Measurements from ENCODE around the gene TSSC4.

Gene TSSC4

DNA sequence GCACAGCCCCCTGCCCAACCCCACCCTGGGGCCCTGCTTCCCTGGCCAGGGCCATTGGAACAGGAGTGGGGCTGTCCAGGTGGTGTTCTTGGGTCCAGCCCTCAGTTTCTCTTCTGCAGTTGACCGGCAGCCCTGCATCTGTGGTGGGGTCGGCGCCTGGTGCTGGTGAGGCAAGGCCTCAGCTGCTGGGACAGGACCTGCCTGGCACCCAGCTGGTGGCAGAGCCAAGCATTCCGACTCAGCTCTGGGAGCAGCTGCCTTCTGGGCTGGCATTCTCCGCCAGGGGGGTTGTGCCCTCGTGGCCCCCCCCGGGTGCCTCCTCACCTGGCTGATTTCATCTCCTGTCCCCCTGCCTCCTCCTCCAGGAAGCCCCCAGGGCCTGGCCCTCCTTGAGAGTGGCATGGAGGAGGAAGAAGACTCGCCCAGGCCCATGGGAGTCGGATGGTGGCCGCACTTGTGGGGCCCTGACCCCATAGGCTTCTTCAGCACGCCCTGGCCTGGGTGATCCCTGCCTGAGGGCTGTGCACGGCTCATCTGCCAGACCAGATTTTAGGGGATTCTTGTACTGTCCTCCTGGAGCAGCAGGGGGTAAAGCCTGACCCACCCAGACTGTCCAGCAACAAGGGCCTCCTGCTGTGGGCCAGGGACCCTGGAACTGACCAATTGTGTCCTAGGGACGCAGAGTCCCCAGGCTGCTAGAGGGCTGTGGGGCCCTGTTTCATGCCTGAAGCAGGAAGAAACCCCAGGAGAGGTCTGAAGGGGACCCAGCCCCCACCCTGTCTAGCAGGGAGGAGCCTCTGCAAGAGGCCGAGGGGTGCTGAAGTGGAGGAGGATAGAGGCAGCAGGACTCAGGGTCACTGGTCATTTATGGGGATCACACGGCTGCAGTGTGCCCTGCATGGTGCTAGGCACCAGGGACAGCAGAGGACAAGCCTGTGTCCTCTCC lies 11.8 kb upstream of the TSSC4 start:
- Mint-ChIP-seq H3K9me3 (no peaks in the 10 kb centered on the region), H3K4me3 (no peak overlapping the region), H3K4me1 (peaks cover 50% of the 10 kb centered on the region), H3K27me3 (no peaks in the 10 kb centered on the region), H3K36me3 (ENCODE audit: low read depth) (peaks cover 2% of the 10 kb centered on the region), H3K27ac (no peak overlapping the region)
- no peak for ATAC-seq
- DNase-seq, result no peak

DNA sequence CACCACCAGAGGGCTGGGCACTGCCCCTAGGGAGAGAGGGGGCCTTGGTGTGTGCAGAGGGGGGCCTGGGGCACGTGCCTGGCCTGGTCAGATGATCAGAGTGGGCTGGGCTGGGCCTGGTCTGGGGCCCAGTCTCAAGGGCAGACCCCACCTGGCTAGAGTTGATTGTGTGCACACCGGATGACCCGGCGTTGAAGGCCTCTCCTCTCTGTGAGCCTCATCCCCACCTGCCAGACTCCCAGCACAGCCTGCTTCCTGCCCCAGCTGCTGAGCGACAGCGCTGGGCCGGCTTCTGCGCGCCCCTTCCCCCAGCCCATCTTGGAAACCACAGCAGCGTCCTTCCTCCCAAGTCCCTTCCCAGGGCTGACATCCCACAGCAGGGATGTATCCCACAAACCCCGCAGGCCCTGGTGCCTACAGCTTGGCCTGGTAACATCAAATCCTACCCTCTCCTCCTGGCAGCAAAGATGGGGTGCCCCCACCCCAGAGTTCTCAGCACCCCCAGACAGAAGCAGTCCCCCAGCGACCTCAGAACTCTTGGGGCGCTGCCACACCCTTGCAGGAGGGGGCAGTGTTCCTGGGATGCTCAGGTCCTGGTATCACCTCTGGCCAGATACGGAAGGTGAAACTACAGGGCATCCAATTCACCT lies 11.0 kb upstream of the TSSC4 start:
- Mint-ChIP-seq H3K4me3 (no peak overlapping the region), H3K9me3 (no peaks in the 10 kb centered on the region), H3K27ac (peak overlapping the region; percentile 11), H3K4me1 (peaks cover 47% of the 10 kb centered on the region), H3K36me3 (ENCODE audit: low read depth) (peaks cover 2% of the 10 kb centered on the region), H3K27me3 (no peaks in the 10 kb centered on the region)
- DNase-seq, result no peak
- ATAC-seq, result no peak

DNA sequence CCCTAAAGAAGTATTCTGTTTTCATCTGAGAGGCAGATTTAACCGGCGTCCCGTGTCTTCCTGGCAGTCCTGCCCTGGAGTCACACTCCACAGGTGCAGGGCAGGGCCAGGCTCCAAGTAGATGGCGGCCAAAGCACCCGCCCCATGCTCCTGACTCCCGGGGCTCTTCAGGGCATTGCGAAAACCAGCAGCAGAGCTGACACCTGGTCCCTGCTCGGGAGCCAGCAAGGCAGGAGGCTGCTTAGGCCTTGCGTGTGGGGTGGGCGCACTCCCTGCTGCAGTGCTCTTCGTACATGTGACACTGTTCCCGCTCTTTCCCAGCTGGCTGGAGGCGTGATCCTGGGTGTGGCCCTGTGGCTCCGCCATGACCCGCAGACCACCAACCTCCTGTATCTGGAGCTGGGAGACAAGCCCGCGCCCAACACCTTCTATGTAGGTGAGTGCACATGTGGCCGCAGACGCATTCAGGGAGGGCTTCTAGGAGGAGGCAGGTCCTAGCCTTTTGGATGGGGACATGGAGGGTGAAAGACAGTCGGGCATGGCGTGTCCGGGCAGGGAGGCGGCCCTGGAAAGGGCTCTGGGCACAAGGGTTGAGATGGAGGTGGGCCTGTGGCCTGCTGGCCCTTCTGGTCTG lies 10.3 kb upstream of the TSSC4 start:
- Mint-ChIP-seq H3K36me3 (ENCODE audit: low read depth) (peaks cover 2% of the 10 kb centered on the region), H3K4me1 (peaks cover 40% of the 10 kb centered on the region), H3K4me3 (no peak overlapping the region)

DNA sequence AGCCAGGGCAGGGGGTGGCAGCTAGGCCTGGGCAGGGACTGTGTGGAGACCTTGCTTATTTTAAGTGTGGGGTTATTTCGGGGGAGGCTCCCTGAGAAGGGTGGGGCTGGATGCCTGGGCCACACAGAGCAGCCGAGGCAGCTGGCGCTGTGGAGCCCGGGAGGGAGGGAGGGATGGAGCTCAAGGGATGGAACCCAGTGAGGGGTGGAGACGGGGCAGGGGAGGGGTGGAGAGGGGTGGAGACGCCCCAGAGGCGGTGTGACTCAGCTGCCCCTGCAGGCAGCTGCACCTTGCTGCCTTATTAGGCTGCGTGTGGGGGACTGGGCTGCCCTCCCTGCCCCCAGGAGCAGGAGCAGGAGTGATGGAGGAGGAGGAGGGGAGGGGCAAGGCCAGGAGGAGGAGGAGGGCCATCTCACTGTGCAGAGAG lies 9.8 kb upstream of the TSSC4 start:
- DNase-seq (no peak), ATAC-seq (no peak)
- Mint-ChIP-seq H3K36me3 (ENCODE audit: low read depth) (peaks cover 2% of the 10 kb centered on the region), H3K27ac (no peak overlapping the region), H3K9me3 (no peaks in the 10 kb centered on the region), H3K4me3 (no peak overlapping the region), H3K4me1 (peaks cover 36% of the 10 kb centered on the region), H3K27me3 (no peaks in the 10 kb centered on the region)

More for the DNA sequence above, 10.3 kb upstream of the TSSC4 start:
- Mint-ChIP-seq H3K27ac (no peak overlapping the region), H3K27me3 (no peaks in the 10 kb centered on the region), H3K9me3 (no peaks in the 10 kb centered on the region)
- no peak for ATAC-seq
- no peak for DNase-seq

DNA sequence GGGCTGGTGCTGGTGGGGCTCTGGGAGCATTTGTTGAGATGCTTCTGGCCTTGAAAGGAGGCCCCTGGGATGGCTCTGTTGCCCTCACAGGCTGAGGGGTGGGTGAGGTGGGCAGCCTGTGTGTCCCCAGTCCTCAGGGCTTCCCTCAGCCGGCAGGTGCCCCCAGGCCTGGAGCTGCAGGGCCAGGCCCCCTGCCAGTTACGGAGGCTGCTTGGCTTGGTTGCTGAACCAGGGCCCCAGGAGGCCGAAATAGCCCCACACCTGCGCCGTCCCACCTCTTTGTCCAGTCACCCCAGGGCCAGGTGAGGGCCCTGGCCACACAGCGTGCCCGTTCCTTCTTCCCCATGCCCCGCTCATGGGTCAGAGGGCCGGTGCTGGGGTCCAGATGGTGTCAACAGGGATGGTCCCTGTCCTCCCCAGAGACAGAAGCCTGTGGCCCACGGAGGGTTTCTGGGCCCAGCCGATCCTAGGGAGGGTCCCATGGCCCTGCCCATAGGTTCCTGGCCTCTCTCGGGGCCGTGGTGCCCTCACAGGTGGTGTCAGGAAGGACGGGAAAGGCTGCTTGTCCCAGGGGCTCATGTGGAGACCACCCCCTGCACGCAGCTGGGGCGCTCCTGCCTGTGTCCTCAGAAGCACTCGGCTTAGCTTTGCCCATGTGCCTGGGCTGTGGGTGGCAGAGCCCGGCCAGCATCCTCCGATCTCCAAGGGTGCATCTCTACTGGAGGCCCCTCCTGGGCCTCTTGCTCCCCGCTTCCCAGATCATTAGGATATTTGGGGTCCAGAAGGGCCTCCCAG lies 9.2 kb upstream of the TSSC4 start:
- DNase-seq (no peak), ATAC-seq (no peak)
- Mint-ChIP-seq H3K27ac (no peak overlapping the region), H3K9me3 (no peaks in the 10 kb centered on the region), H3K27me3 (no peaks in the 10 kb centered on the region), H3K4me3 (no peak overlapping the region), H3K36me3 (ENCODE audit: low read depth) (peaks cover 2% of the 10 kb centered on the region), H3K4me1 (peaks cover 29% of the 10 kb centered on the region)

DNA sequence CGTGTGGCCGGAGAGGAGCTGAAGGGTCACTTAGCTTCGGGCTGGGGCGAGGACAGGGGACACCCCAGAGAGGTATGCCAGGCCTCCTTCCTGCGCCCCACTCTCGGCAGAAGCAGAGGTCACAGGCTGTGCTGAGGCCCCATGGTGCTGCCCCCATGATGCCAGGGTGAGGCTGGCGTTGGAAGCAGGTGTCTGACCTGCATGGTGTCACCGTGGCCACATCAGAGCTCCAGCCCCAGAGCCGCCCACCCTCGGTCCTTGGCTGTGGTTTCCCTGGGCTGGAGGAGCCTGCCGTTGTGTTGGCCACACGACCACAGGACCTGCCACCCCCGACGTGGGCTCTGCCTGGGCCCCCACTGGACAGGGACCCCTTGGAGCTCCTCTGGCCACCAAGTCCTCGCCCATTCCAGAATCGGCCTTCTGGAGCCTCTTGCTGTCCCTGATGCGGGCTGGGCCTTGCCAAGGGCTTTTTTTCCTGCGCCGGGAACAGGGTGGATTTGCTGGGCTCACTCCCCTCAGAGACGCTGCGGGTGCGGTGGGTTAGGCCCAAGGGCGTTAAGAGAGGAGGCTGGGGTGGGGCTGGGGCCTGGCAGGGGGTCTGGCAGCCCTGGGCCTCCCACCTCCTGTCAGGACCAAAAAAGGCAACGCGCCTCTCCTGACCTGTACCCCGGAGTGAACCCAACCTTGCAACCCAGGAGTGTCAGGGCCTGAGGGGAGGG lies 8.2 kb upstream of the TSSC4 start:
- no peak for DNase-seq
- Mint-ChIP-seq H3K36me3 (ENCODE audit: low read depth) (peaks cover 7% of the 10 kb centered on the region), H3K4me3 (no peak overlapping the region), H3K9me3 (no peaks in the 10 kb centered on the region), H3K27ac (no peak overlapping the region), H3K27me3 (no peaks in the 10 kb centered on the region), H3K4me1 (peaks cover 22% of the 10 kb centered on the region)
- ATAC-seq, result no peak

DNA sequence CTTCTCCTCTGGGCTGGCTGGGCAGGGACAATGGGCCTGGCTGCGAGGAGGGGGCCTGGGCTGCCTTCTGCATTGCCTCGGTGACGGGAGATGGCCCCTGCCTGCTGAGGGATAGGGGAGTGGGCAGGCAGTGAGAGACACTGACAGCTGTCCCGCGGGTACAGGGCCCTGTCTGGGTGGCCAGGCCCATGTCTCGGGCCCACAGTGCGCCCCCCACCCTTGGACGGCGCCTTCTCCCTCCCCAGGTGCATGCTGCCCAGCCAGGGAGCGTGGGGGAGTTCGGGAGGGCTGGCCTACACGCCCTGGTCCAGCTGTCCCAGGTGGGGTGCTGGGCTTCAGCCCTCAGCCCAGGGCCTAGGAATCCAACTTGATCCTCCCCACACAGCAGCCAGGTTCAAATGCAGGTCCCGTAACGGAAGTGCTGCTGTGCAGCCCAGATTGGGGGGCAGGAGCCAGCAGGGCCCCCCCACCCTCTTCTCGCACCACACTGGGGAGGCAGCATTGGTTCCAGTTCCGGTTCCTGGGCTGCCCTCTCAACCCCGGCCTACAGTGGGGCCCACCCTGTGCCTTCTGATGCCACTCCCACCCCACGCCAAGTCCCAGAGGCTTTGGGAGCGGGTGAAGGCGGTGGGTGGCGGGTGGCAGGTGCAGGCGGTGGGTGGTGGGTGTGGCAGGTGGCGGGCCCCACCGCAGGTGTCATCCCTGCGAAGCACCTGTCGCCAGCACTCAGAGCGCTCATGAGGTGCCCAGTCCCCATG lies 7.3 kb upstream of the TSSC4 start:
- peaks cover 9% of the 10 kb centered on the region for H3K36me3 Mint-ChIP-seq (ENCODE audit: low read depth)
- ATAC-seq, result no peak
- H3K4me1 Mint-ChIP-seq, result peaks cover 17% of the 10 kb centered on the region
- no peak for DNase-seq
- no peak overlapping the region for H3K27ac Mint-ChIP-seq
- no peak overlapping the region for H3K4me3 Mint-ChIP-seq
- H3K9me3 Mint-ChIP-seq, result no peaks in the 10 kb centered on the region
- no peaks in the 10 kb centered on the region for H3K27me3 Mint-ChIP-seq

DNA sequence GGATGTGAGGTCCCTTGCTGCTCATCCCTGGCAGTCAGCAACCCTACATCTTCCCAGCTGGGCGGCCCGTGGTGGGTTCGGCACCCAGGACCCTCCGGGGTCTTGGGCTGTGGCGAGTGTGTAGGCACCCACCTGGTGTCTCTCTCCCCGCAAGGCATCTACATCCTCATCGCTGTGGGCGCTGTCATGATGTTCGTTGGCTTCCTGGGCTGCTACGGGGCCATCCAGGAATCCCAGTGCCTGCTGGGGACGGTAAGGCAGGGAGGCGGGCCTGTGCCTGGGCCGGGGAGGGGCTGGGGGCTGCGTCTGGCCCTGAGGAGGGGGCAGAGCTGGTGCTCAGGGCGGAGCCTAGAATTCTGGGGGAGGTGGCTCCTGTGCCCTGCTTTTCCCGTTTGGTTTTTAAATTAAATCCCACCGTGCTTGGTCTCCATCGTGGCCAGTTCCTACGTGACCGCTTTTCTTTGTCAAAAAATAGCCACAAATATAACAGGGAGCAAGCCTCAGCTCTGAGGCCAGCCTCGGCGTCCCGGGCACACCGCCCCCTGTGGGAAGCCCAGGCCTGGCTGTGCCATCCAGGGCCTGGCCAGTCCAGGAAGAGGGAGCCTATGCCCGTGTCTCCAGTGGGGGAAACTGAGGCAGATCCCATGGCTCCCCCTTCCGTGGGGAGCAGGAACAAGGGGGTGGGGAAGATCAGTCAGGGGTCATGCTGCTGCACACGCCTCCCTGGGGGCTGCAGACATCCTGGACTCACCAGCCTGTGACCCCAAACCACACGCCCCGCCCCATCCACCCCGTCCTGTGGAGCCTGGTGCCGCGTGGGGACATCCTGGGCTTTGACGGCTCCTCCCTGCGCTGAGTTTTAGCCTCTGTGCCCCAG lies 6.4 kb upstream of the TSSC4 start:
- H3K36me3 Mint-ChIP-seq (ENCODE audit: low read depth), result peaks cover 9% of the 10 kb centered on the region
- H3K27ac Mint-ChIP-seq, result no peak overlapping the region
- DNase-seq, result no peak
- H3K27me3 Mint-ChIP-seq, result no peaks in the 10 kb centered on the region
- ATAC-seq, result peak; percentile 16
- H3K4me1 Mint-ChIP-seq, result peaks cover 13% of the 10 kb centered on the region
- no peaks in the 10 kb centered on the region for H3K9me3 Mint-ChIP-seq
- H3K4me3 Mint-ChIP-seq, result no peak overlapping the region

DNA sequence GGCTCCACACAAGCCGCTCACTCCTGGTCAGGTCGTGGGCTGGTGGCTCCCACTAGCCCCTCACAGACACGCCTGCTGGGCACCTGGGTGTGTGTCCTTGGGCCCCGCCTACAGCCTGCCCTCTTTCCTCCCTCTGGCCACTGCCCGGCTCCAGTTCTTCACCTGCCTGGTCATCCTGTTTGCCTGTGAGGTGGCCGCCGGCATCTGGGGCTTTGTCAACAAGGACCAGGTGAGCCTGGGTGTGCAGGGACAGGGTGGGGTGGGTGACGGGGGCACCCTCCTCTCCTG lies 5.8 kb upstream of the TSSC4 start:
- Mint-ChIP-seq H3K36me3 (ENCODE audit: low read depth) (peaks cover 9% of the 10 kb centered on the region), H3K4me1 (peaks cover 11% of the 10 kb centered on the region), H3K9me3 (no peaks in the 10 kb centered on the region), H3K4me3 (no peak overlapping the region), H3K27ac (no peak overlapping the region), H3K27me3 (no peaks in the 10 kb centered on the region)
- DNase-seq (no peak), ATAC-seq (no peak)

DNA sequence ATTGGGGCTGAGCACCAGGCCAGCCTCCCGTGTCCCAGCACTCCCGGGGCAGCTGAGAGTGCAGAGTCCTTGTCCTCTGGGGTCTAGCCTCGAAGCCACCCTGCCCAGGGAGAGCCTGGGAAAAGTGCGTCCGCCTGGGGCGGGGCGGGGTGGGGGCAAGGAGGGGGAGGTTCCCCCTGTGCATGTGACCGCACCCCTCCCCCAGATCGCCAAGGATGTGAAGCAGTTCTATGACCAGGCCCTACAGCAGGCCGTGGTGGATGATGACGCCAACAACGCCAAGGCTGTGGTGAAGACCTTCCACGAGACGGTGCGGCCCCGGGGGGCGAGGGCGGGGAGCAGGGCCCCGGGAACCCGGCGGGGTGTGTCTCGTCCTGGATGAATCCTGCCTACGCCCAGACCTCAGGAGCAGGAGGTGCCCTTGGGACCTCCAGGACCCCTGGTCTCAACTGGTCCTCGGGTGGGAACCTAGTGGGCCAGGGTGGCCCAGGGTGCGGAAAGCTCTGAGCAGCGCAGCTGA lies 5.3 kb upstream of the TSSC4 start:
- DNase-seq (no peak), ATAC-seq (no peak)
- H3K9me3 Mint-ChIP-seq, result no peaks in the 10 kb centered on the region
- peaks cover 9% of the 10 kb centered on the region for H3K4me1 Mint-ChIP-seq
- H3K27ac Mint-ChIP-seq, result no peak overlapping the region
- H3K4me3 Mint-ChIP-seq, result no peak overlapping the region
- H3K36me3 Mint-ChIP-seq (ENCODE audit: low read depth), result peaks cover 9% of the 10 kb centered on the region
- H3K27me3 Mint-ChIP-seq, result no peaks in the 10 kb centered on the region

DNA sequence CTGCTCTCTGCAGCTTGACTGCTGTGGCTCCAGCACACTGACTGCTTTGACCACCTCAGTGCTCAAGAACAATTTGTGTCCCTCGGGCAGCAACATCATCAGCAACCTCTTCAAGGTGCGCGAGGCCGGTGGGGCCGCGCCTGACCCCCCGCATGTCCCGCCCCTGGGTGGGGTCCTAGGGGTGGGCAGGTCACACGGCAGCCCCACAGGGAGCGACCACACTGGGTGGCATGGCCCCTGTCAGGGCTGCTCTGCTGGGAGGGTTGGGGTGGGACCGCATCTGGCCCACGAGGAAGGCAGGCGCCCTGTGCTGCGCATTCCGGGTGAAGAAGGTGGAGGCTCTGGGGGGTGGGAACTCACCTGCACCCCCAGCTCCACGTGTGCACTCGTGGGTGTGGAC lies 4.7 kb upstream of the TSSC4 start:
- Mint-ChIP-seq H3K9me3 (no peaks in the 10 kb centered on the region), H3K4me3 (no peak overlapping the region), H3K4me1 (peaks cover 6% of the 10 kb centered on the region), H3K27me3 (no peaks in the 10 kb centered on the region), H3K27ac (no peak overlapping the region), H3K36me3 (ENCODE audit: low read depth) (peaks cover 9% of the 10 kb centered on the region)
- no peak for ATAC-seq
- no peak for DNase-seq

DNA sequence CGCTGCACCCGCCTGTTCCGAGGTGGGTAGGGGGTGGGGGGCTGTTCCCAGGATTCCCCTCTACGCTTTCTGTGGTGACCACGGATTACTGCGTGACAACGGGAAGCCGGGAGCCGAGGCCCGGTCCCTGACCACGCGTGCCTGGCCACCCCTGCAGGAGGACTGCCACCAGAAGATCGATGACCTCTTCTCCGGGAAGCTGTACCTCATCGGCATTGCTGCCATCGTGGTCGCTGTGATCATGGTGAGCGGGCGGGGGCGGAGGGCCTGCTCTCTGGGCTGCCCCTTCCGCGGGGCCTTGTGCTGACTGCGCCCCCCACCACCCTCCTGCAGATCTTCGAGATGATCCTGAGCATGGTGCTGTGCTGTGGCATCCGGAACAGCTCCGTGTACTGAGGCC lies 4.1 kb upstream of the TSSC4 start:
- Mint-ChIP-seq H3K27ac (no peak overlapping the region), H3K9me3 (no peaks in the 10 kb centered on the region), H3K4me3 (no peak overlapping the region), H3K27me3 (no peaks in the 10 kb centered on the region), H3K4me1 (peaks cover 9% of the 10 kb centered on the region), H3K36me3 (ENCODE audit: low read depth) (peaks cover 9% of the 10 kb centered on the region)
- DNase-seq, result no peak
- ATAC-seq, result no peak
